Left colon (tissue), 2 donors: ENCODE data around the gene RBM42. TPM values are rescaled to one million over a fixed set of nuclear protein-coding genes. Genes with fewer than 3 reads are reported as not detected.
"Not testable (repeated sequence)": the region's sequence is repeated elsewhere in the genome, so short reads cannot be mapped to it uniquely, and the experiment has no call there.

Experiments
- ATAC-seq: fragments of 200-7000 bp; cut with Tn5 transposase; one replicate; pipeline ENCODE4 v1.9.1; 2020; ENCODE audit warnings: mild to moderate bottlenecking, moderate library complexity
- DNase-seq, 2 donors: peaks; one replicate each; pipeline ENCODE4 v3.0.0-alpha.2; 2020
- intact Hi-C, 2 donors: fragments of 100-400 bp; cut with DNase I in 1 of 2; cut with micrococcal nuclease in 1 of 2; formaldehyde crosslinking; loops; one replicate each; pipeline versions ENCODE4 v1.11.2 to v1.14.0; 2022; cut with DNase I, micrococcal nuclease
- total RNA-seq, 2 donors: library from RNA; stranded (reverse); fragmentation: NEBNext Ultra II Directional; extraction: Animal tissue kit (Norgen Biotek cat#: 25700); gene quantifications; one replicate each; pipeline ENCODE4 v1.2.1, GENCODE V29; 2021
- donor health status: DM: no; HTN: no; CAD: no.
- donor health status: DM: yes; HTN: yes; CAD: no.

The RBM42 gene
- total RNA-seq, 2 donors from 2014 or later = 66.5 to 73.7 TPM

DNA sequence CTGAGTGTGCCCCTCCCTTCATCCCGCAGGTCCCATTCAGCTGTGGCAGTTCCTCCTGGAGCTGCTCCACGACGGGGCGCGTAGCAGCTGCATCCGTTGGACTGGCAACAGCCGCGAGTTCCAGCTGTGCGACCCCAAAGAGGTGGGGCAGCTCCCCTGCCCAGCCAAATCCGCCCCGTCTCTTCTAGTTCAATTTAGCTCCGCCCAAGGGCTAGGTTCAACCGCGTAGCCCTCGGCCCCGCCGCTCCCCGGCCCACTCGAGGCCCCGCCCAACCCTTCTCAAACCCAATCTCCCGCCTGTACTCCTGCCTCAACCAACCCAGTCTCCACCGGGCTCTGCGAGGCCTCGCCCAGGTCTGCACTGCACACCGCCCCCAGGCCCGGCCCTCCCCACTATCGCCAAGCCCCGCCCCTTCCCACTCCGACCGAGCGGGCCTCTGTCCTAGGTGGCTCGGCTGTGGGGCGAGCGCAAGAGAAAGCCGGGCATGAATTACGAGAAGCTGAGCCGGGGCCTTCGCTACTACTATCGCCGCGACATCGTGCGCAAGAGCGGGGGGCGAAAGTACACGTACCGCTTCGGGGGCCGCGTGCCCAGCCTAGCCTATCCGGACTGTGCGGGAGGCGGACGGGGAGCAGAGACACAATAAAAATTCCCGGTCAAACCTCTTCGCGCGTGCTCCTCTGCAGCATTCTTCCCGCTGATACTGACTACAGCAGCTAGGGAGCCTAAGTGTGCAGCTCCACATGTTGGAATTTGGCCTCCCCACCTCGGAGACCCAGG is 15.6 kb downstream of the RBM42 start:
- intact Hi-C loops = no loop called here

DNA sequence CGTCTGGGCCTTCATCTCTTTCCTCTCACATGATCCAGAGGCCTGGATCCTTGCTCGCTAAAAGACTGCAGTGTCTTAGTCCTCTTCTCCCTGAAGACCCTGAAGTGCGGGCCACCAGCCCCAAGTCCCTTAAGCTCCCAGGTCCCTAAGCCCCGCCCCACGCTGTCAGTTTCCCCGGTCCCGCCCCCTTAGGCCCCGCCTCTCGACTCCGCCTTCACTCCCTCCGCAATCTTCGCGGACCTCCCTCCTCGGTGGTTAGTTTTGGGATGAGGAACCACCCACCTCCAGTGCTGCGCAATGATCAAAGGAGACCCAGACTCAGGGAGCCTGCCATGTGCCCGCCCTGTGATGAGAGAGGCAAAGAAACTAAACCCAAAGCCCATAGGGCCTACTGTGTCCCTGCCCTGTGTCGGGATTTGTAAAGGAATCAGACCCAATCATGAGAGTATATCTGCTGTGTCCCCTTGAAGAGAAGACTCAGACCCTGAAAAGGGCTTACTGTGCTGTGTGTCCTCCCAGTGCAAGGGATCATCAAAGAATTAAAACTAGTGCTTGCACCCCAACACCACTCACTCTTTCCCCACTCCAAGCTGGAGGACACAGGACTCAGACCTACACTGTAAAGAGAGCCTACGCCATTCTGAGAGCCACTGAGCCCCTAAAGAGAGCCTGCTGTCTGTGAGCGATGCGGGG is 16.3 kb downstream of the RBM42 start:
- intact Hi-C loops = no loop called here
- DNase-seq (peak; percentile 89 to 95), ATAC-seq (peak; percentile 15)

More for the DNA sequence above, 15.6 kb downstream of the RBM42 start:
- DNase-seq (peak; percentile 96 to 99), ATAC-seq (peak; percentile 80)

DNA sequence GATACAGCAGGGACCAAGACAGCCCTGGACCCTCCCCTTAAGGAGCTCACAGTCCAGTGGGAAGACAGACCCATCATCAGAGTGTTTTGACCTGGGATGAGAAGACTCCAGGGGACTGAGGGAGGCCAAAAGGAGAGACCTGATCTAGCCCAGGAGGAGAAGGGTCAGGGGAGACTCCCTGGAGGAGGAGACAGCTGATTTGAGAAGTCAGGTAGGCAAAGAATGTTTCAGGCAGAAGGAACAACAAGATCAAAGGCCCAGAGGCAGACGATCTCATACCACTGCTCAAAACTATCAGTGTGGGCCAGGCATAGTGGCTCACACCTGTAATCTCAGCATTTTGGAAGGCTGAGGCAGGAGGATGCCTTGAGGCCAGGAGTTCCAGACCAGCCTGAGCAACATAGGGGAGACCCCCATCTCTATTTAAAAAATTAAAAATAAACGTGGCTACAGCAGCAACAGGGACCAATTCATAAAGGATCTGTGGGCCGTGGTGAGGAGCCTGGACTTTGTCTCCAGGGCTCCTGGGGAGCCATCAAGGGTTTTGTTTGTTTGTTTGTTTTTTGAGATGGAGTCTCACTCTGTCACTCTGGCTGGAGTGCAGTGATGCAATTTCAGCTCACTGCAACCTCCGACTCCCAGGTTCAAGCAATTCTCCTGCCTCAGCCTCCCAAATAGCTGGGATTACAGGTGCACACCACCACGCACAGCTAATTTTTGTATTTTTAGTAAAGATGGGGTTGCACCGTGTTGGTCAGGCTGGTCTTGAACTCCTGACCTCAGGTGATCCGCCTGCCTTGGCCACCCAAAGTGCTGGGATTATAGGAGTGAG is 17.1 kb downstream of the RBM42 start:
- intact Hi-C loops = no loop called here

DNA sequence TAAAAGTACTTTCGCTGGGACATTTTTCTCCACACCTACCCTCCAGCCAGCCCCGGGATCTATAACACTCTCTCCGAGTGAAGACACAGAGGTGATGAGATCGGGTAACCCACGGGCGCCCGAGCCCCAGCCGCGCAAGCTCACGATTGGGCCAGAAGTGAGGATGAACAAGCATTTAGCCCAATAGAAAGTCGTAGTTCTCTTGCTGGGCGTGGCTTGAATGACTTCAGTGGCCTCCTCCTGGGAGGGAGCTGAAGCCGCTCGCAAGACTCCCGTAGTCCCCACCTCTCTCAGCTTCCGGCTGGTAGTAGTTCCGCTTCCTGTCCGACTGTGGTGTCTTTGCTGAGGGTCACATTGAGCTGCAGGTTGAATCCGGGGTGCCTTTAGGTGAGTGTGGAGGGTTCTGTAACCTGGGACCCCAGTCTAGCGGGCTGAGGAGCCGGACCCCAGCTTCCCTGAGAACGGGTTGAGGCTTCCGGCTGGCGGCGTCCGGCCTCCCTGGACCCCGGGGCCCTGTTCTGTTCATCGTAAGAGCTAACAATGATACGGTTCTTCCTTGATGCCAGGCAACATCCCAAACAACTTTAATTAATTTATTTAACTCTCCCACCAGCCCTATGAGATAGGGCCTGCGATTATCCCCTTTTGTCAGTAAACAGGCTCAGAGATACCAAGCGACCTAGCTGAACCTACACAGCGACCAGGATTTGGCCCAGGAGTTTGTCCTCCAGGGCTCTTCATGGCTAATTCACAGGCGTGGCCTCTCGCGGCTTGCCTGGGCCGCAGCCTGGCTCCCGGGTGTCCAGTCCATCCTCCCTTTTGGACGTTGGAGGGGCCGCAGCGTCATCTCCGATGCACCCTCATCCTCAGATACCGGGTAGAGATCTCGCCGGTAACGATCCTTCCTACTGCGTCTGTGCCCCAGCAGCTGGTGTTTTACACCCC is 19.5 kb downstream of the RBM42 start, which contains the start of gene COX6B1:
TSS of gene COX6B1 (plus strand) at position 307 of the 945 bp plus-strand sequence. CDS start 2,921 bp downstream, outside the sequence.
- ATAC-seq (peak; percentile 68), DNase-seq (peak; percentile 92 to 98)
- intact Hi-C loops = no loop called here

More for the DNA sequence above, 17.1 kb downstream of the RBM42 start:
- DNase-seq (no peak), ATAC-seq (no peak)

DNA sequence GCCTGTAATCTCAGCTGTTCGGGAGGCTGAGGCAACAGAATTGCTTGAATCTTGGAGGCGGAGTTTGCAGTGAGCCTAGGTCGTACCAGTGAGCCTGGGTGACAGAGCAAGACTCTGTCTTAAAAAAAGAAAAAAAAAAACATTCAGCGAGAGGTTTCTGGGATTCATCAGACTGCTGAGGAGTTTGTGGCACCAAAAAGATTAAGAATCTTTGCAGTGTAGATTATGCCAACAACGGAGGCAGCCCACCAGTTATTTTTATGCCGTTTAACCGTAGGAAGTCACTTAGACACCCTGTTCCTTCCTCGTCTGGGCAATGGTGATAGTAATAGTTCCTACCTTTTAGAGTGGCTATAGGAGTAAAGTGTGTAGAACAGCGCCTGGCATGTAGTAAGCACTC is 21.7 kb downstream of the RBM42 start:
- ATAC-seq = no peak
- intact Hi-C loops = no loop called here
- DNase-seq = no peak

DNA sequence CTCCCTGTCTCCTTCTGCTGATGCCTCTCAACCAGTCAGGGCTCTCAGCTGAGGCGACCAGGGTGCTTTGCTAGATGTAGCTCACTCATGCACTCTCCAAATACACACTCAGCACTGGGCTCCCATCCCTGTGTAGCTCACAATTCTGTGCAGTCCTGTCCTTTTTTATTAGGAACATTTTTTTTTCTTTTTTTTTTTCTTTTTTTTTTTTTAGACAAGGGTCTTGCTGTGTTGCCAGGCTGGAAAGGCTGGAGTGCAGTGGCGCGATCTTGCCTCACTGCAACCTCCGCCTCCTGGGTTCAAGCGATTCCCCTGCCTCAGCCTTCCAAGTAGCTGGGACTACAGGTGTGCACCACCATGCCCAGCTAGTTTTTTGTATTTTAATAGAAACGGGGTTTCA is 26.0 kb downstream of the RBM42 start:
- intact Hi-C loops, DNase-seq, ATAC-seq: not testable (repeated sequence)

DNA sequence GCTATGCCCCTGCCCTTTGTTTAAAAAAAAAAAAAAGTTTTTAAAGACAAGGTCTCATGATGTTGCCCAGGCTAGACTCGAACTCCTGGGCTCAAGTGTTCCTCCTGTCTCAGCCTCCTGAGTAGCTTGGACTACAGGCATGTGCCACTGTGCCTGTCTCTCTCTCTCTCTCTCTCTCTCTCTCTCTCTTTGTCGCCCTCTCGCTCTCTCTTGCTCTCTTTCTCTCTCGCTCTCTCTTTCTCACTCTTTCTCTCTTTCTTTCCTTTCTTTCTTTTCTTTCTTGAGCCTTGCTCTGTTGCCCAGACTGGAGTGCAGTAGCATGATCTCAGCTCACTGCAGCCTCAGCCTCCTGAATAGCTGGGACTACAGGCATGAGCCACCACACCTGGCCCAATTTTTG is 26.8 kb downstream of the RBM42 start:
- DNase-seq (no peak), ATAC-seq (no peak)

DNA sequence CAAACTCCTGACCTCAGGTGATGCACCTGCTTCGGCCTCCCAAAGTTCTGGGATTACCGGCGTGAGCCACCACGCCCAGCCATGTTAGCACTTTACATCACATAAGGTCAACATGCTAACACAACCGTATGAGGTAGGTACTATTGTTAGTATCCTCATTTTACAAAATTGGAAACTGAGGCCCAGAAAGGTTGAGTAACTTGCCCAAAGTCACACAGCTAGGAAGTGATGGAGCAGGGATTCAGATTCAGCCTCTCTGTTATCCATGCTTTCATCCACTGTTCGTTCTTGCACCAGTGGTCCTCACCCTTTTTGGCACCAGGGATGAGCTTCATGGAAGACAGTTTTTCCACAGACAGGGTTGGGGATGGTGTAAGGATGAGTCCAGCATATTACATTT is 27.9 kb downstream of the RBM42 start:
- DNase-seq (no peak), ATAC-seq (no peak)
- intact Hi-C loops = no loop called here

More for the DNA sequence above, 26.8 kb downstream of the RBM42 start:
- intact Hi-C loops = no loop called here

DNA sequence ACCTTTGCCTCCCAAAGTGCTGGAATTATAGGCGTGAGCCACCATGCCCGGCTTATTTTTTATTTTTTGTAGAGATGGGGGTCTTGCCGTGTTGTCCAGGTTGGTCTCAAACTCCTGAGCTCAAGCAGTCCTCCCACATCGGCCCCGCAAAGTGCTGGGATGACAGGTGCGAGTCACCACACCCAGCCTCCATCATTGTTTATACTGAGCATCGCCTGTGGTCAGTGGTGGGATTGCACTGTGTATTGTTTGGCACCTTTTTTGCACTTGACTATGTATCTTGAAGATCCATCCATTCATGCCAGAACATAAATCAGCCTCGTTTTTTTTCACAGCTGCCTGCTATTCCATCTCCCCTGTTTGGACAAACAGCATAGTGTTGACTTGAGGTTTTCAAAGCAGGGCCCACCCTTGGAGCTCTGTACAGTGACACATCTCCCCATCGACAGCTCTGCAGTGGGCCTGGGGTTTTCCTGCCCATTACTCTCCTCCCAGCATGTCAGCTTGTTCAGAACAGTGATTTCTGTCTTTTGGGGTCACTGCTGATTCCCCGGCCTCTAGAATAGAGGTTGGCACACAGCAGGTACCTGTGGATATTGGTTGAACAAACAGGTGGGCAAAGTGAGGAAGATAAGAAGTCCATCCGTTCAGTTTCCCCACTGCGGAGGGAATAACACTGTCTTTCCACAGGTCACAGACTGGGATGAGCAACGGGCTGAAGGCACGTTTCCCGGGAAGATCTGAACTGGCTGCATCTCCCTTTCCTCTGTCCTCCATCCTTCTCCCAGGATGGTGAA is 29.3 kb downstream of the RBM42 start:
- DNase-seq = no peak
- ATAC-seq = peak; percentile 48
- intact Hi-C loops = no loop called here

DNA sequence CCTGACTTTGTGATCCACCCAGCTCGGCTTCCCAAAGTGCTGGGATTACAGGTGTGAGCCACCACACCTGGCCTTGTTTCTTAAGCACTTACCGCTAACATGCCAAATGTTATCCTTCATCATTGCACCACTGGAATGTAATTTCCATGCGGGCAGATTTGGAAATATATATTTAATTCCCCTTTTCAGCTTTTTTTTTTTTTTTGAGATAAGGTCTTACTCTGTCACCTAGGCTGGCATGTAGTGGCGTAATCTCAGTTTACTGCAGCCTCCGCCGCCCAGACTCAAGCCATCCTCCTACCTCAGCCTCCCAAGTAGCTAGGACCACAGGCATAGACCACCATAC is 33.1 kb downstream of the RBM42 start:
- no peak for DNase-seq
- intact Hi-C loops = no loop called here
- no peak for ATAC-seq

DNA sequence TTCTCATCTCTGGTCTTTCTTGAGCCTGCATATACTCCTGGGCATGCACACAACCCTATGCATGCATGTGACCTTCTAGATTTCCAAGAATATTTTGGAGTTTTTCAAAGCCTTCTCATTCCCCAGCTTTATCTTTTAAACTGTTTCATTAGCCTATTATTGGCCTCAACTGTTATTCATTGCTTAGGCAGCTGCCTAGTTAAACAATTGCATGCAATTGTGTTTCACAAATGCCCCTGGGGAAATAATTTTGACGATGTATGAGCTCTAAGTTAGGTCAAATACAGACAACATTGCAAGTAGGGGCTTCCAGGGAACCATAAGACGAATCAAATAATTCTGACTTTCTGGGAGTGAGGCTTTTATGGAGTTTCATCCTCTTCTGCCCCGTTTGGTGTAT is 35.1 kb downstream of the RBM42 start:
- intact Hi-C loops = no loop called here
- ATAC-seq (no peak), DNase-seq (no peak)

DNA sequence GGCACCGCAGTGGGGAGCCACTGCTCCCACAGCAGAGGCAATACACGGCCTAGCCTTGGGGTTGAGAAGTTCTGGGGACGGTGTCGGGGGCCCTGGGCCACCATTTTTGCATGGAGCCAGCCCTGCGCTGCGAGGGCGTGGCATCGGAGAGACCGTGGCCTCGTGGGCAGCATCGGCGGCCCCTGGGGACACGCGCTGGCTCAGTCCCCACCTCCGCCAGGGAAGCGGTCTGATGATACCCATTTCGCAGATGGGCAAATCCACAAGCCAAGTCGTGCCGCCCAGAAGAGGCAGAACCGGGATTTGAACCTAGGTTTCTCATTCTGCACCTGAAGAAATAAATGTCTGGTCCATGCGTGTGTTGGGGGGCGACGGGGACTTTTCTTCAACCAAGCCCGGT is 36.3 kb downstream of the RBM42 start:
- no peak for DNase-seq
- intact Hi-C loops = no loop called here
- no peak for ATAC-seq

DNA sequence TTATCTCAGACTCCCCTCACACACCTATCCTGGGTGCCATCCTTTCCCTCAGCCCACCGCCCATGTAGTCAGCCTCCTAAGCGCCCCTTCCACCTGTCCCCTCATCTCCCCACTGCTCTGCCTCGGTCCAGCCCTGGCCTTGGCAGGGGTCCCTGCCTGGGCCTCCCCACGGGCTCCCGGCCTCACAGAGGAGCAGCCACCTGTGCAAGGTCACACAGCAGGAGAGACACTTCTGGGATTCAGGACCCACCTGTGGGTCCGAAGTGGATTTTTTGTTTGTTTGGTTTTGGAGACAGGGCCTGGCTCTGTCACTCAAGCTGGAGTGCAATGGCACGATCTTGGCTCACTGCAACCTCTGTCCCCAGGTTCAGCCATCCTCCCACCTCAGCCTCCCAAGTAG is 36.8 kb downstream of the RBM42 start:
- DNase-seq (no peak), ATAC-seq (no peak)
- intact Hi-C loops = no loop called here

DNA sequence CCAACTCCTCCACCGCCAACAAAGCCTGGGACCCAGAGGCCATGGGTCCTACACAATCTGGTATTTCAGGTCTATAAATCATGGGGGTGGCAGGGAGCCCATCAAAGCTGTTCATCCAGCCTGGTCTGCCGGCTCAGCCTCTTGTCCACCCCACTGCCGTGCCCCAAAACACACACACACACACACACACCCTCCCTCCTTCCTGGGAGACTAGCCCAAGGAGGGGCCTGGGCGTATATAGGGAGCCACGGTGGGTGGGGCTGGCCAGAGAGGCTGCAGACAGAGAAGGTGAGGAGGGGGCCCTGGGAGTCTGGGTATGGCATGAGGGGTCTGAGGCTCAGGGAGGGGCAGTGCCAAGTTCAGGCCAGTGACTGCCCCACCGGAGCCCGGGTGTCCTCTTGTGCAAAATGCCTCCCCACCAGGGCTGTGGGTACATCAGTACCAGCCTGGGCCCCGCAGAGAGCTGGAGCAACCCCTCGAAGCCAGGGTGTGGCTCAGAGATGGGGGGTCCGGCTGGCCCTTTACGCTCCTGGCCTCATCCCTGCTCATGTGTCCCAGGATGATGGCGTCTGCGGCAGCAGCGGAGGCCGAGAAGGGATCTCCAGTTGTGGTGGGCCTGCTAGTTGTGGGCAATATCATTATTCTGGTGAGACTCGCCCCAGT is 37.5 kb downstream of the RBM42 start, which contains the start of gene UPK1A:
TSS of gene UPK1A (plus strand) at position 267 of the 663 bp plus-strand sequence. CDS start at position 563, 296 bp downstream.
- DNase-seq (no peak), ATAC-seq (peak; percentile 32)
- intact Hi-C loops = no loop called here

DNA sequence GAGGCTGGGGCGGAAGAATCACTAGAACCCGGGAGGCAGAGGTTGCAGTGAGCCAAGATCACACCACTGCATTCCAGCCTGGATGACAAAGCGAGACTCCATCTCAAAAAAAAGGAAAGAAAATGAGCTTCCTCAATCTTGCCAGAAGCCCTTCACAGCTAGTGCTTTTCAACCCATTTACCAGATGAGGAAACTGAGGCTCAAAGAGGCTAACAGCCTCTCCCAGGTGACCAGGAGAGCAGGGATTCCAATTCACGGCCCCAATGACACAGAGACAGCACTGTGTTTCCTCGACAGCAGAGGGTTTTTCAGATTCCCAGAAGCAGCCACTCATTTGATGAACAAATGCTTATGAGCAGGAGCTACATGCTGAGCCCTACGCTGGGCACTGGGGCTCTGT is 40.7 kb downstream of the RBM42 start:
- intact Hi-C loops = no loop called here
- DNase-seq = no peak
- no peak for ATAC-seq

DNA sequence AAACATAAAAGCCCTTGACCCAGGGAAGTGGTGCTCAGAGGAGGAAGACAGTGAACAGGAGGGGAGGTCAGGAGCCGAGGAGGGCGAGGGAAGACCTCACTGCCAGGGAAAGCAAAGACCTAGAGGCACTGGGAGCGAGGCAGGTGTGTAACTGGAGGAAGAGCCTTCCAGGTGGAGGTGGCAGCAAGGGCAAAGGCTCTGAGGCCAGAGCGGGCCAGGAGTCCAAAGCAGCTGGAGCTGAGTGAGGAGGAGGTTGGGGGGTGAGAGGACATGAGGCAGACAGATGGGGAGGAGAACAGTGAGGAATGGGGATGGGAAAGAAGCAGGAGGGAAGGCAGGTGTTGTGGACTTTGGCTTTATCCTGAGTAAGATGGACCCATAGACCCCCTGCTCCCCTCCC is 41.1 kb downstream of the RBM42 start:
- ATAC-seq (peak; percentile 27), DNase-seq (no peak)
- intact Hi-C loops = no loop called here

DNA sequence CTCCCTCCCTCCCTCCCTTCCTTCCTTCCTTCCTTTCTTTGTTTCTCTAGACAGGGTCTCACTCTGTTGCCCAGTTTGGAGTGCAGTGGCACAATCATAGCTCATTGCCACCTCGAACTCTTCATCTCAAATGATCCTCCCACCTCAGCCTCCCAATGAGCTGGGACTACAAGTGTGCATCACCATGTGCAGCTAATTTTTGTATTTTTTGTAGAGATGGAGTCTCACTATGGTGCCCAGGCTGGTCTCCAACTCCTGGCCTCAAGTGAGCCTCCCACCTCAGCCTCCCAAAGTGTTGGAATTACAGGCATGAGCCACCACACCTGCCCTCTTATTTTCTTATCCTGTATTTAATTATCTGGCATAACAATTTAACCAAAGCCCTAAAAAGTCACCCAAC is 41.9 kb downstream of the RBM42 start:
- ATAC-seq (no peak), DNase-seq (no peak)
- intact Hi-C loops = no loop called here
